Astrocyte (in vitro differentiated cells and primary cell): ENCODE data around the gene BAHD1. TPM values are rescaled to one million over a fixed set of nuclear protein-coding genes. Genes with fewer than 3 reads are reported as not detected.

Experiments
- DNase-seq: peaks from one replicate; pipeline ENCODE4 v3.0.0-alpha.2; 2010; ENCODE audit warnings: low read depth
- FAIRE-seq: peaks from 2 replicates; lab custom pipeline; 2011; peaks lifted over from hg19 to GRCh38; lab: Jason Lieb, UNC
- H2AFZ ChIP-seq: 2 replicates; pipeline ENCODE4 v1.6.0; 2012; ENCODE audit warnings: low read depth, low read length, inconsistent platforms
- H3K27ac ChIP-seq: 2 replicates; pipeline ENCODE4 v1.5.1; 2011; ENCODE audit warnings: low read depth, low read length, inconsistent platforms
- H3K27me3 ChIP-seq: 2 replicates; pipeline ENCODE4 v1.6.0; 2011; ENCODE audit warnings: low read length, inconsistent platforms; ENCODE audit not compliant: insufficient read depth
- H3K36me3 ChIP-seq: 2 replicates; pipeline ENCODE4 v1.5.1; 2011; ENCODE audit warnings: low read length, inconsistent platforms; ENCODE audit not compliant: insufficient read depth
- H3K4me1 ChIP-seq: 2 replicates; pipeline ENCODE4 v1.5.1; 2011; ENCODE audit warnings: low read length, inconsistent platforms; ENCODE audit not compliant: insufficient read depth
- H3K4me2 ChIP-seq: 2 replicates; pipeline ENCODE4 v1.6.0; 2012; ENCODE audit warnings: low read length, inconsistent platforms
- H3K4me3 ChIP-seq: 2 replicates; pipeline ENCODE4 v1.5.1; 2011; ENCODE audit warnings: low read depth, mild to moderate bottlenecking, low read length, inconsistent platforms; ENCODE audit not compliant: insufficient read depth
- H3K79me2 ChIP-seq: 2 replicates; pipeline ENCODE4 v1.6.0; 2012; ENCODE audit warnings: mild to moderate bottlenecking, low read length, inconsistent platforms; ENCODE audit not compliant: insufficient read depth
- H3K9ac ChIP-seq: 2 replicates; pipeline ENCODE4 v1.6.0; 2012; ENCODE audit warnings: mild to moderate bottlenecking, low read length, inconsistent platforms
- H3K9me3 ChIP-seq: 2 replicates; pipeline ENCODE4 v1.5.1; 2012; ENCODE audit warnings: low read depth, mild to moderate bottlenecking, low read length, inconsistent platforms; ENCODE audit not compliant: insufficient read depth
- H4K20me1 ChIP-seq: 2 replicates; pipeline ENCODE4 v1.6.0; 2012; ENCODE audit warnings: low read length, inconsistent platforms; ENCODE audit not compliant: insufficient read depth
- H3K27ac Mint-ChIP-seq: one replicate; pipeline ENCODE4 v1.8.0; 2021; ENCODE audit warnings: mild to moderate bottlenecking, mixed read lengths; ENCODE audit not compliant: unreplicated experiment
- H3K27me3 Mint-ChIP-seq: one replicate; pipeline ENCODE4 v1.8.0; 2021; ENCODE audit warnings: low read depth, mixed read lengths; ENCODE audit not compliant: unreplicated experiment
- H3K36me3 Mint-ChIP-seq: one replicate; pipeline ENCODE4 v1.8.0; 2021; ENCODE audit warnings: low read depth, mixed read lengths; ENCODE audit not compliant: unreplicated experiment
- H3K4me1 Mint-ChIP-seq: one replicate; pipeline ENCODE4 v1.8.0; 2021; ENCODE audit warnings: low read depth, mixed read lengths; ENCODE audit not compliant: unreplicated experiment
- H3K4me3 Mint-ChIP-seq: one replicate; pipeline ENCODE4 v1.8.0; 2021; ENCODE audit warnings: mild to moderate bottlenecking, moderate library complexity, mixed read lengths; ENCODE audit not compliant: unreplicated experiment
- H3K9me3 Mint-ChIP-seq: one replicate; pipeline ENCODE4 v1.8.0; 2021; ENCODE audit warnings: mild to moderate bottlenecking, mixed read lengths; ENCODE audit not compliant: unreplicated experiment
- EZH2 ChIP-seq: IDR thresholded peaks from 2 replicates; pipeline ENCODE4 v1.6.1; 2012; ENCODE audit warnings: mild to moderate bottlenecking, low read length, inconsistent platforms; ENCODE audit not compliant: insufficient read depth
- total RNA-seq: library from RNA; stranded (reverse); gene quantifications from 2 replicates; pipeline ENCODE4 v1.2.1, GENCODE V29; 2021
- TF ChIP-seq, protein P1 (sequence below): IDR thresholded peaks from 2 replicates; pipeline ENCODE4 v1.5.1; 2011; ENCODE audit warnings: low read depth, mild to moderate bottlenecking, inconsistent platforms, low read length, moderate library complexity; ENCODE audit not compliant: insufficient read depth

The BAHD1 gene
- total RNA-seq, 1 donor from 2014 or later, result 30.4 TPM

DNA sequence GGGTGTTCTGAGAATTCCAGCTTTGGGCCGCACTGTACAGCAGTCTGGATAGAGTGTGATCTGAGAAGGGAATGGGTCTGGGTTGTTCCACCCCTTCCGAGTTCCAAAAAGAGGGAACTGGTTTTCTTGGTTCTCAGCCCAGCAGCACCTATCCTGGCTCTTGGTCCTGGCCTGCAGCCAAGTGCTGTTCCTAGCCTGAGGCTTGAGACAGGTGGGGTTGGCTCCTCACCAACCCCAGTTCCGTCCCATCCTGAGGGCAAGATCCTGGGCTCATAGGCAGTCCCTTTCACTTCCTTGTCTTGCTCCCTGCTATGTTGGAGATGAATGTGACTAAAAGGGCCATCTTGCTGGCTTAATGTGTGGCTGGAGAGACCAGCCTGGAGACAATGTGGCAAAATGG is 20.0 kb upstream of the BAHD1 start:
- no peak overlapping the region for H3K4me3 ChIP-seq
- H3K9me3 Mint-ChIP-seq, result no peaks in the 10 kb centered on the region
- H3K36me3 Mint-ChIP-seq, result peaks cover 3% of the 10 kb centered on the region
- no peak for TF ChIP-seq EZH2
- TF ChIP-seq, protein P1, sequence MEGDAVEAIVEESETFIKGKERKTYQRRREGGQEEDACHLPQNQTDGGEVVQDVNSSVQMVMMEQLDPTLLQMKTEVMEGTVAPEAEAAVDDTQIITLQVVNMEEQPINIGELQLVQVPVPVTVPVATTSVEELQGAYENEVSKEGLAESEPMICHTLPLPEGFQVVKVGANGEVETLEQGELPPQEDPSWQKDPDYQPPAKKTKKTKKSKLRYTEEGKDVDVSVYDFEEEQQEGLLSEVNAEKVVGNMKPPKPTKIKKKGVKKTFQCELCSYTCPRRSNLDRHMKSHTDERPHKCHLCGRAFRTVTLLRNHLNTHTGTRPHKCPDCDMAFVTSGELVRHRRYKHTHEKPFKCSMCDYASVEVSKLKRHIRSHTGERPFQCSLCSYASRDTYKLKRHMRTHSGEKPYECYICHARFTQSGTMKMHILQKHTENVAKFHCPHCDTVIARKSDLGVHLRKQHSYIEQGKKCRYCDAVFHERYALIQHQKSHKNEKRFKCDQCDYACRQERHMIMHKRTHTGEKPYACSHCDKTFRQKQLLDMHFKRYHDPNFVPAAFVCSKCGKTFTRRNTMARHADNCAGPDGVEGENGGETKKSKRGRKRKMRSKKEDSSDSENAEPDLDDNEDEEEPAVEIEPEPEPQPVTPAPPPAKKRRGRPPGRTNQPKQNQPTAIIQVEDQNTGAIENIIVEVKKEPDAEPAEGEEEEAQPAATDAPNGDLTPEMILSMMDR, result no peak
- FAIRE-seq (no peak), DNase-seq (no peak)
- H3K4me3 Mint-ChIP-seq, result no peak overlapping the region
- no peaks in the 10 kb centered on the region for H3K27me3 ChIP-seq
- no peak overlapping the region for H3K27ac Mint-ChIP-seq
- no peaks in the 10 kb centered on the region for H3K4me1 ChIP-seq
- H3K4me1 Mint-ChIP-seq, result no peaks in the 10 kb centered on the region
- H3K9me3 ChIP-seq, result no peaks in the 10 kb centered on the region
- H4K20me1 ChIP-seq, result no peaks in the 10 kb centered on the region
- no peak overlapping the region for H3K27ac ChIP-seq
- peaks cover 3% of the 10 kb centered on the region for H3K36me3 ChIP-seq
- no peak overlapping the region for H3K9ac ChIP-seq
- no peak overlapping the region for H3K4me2 ChIP-seq
- peaks cover 7% of the 10 kb centered on the region for H3K27me3 Mint-ChIP-seq
- H2AFZ ChIP-seq, result no peak overlapping the region
- no peaks in the 10 kb centered on the region for H3K79me2 ChIP-seq

DNA sequence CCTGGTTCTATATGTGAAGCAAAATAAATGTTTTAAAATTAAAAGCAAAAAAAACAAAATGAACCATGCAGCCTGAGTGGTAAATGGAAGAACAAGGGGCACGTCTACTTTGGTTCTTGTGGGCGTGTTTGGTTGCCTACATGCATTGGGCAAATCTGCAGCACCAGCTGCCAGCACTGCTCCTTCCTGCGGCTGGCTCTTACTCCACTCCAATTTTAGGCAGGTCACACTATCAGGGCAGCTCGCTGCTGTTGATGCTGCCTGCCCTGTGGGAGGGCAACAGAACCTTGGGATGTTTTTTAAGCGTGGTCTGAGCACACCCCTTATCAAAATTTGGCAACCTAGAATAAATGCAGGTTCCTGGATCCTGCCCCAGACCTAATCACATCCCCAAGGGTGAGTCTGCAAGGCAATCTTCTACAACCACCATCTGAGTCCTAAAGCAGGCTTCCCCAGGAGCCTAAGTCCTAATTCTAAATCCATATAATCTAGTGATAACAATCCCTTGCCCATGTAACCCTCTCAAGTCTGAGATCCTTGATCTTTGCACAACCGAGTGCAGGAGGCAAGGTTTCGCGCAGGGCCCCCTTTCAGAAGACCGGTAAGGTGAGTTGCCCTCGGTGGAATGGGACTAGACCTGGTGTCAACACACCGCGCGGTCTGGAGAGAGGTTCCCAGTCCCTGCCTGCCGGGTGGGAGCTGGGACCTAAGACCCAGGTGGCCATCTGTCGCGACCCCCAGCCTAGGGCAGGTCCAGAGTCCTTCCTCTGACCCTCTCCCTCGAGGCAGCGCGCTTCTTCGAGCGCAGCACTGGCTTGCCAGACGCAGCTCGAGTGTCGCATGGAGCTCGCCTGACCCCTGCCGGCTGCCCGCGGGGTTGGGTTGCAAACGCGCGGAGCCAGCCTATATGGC is 19.3 kb upstream of the BAHD1 start:
- FAIRE-seq, result no peak

More for the DNA sequence above, 19.3 kb upstream of the BAHD1 start:
- no peak for DNase-seq
- Mint-ChIP-seq H3K27ac (no peak overlapping the region), H3K4me3 (no peak overlapping the region), H3K9me3 (no peaks in the 10 kb centered on the region), H3K36me3 (peaks cover 3% of the 10 kb centered on the region), H3K27me3 (peaks cover 8% of the 10 kb centered on the region), H3K4me1 (no peaks in the 10 kb centered on the region)
- Histone ChIP-seq H3K4me1 (no peaks in the 10 kb centered on the region), H3K79me2 (no peaks in the 10 kb centered on the region), H3K9ac (no peak overlapping the region), H4K20me1 (no peaks in the 10 kb centered on the region), H3K4me3 (no peak overlapping the region), H3K4me2 (peak overlapping the region; percentile 78), H3K27me3 (no peaks in the 10 kb centered on the region), H2AFZ (no peak overlapping the region), H3K36me3 (peaks cover 3% of the 10 kb centered on the region), H3K27ac (no peak overlapping the region), H3K9me3 (no peaks in the 10 kb centered on the region)
- TF ChIP-seq, protein P1, result peak; percentile 66
- no peak for TF ChIP-seq EZH2
